WTC11 (cell line): ENCODE results near the gene PCDHA11. TPM values are rescaled to one million over a fixed set of nuclear protein-coding genes. Genes with fewer than 3 reads are reported as not detected.
A peak's percentile ranks its signal among the peaks of the same experiment; 100 is the strongest.
"Not testable (repeated sequence)": the region's sequence is repeated elsewhere in the genome, so short reads cannot be mapped to it uniquely, and the experiment has no call there.

Experiments
- ATAC-seq: fragments of 200-7000 bp; cut with Tn5 transposase; 2 replicates; pipeline ENCODE4 v1.10.0; 2021; ENCODE audit warnings: mild to moderate bottlenecking, moderate library complexity
- CTCF ChIA-PET: fragments of 300-600 bp; sonication (Branson Sonifier 250); formaldehyde crosslinking; loops from one replicate; lab custom pipeline; 2021; ENCODE audit warnings: antibody characterized with exemption; lab: Charles Lee
- POLR2A ChIA-PET: fragments of 350-600 bp; sonication (Branson Sonifier 250); formaldehyde crosslinking; loops from one replicate; lab custom pipeline; 2021; ENCODE audit warnings: antibody characterized with exemption; lab: Charles Lee
- DNase-seq: peaks from one replicate; pipeline ENCODE4 v3.0.0; 2021; ENCODE audit warnings: low spot score
- H3K27ac Mint-ChIP-seq: 2 replicates; pipeline ENCODE4 v1.8.0; 2021; ENCODE audit warnings: mixed read lengths
- H3K27me3 Mint-ChIP-seq: 2 replicates; pipeline ENCODE4 v1.8.0; 2021; ENCODE audit warnings: low read depth, mild to moderate bottlenecking, moderate library complexity, mixed read lengths
- H3K36me3 Mint-ChIP-seq: 2 replicates; pipeline ENCODE4 v1.8.0; 2021; ENCODE audit warnings: mixed read lengths
- H3K4me1 Mint-ChIP-seq: 2 replicates; pipeline ENCODE4 v1.8.0; 2022; ENCODE audit warnings: mixed read lengths
- H3K4me3 Mint-ChIP-seq: 2 replicates; pipeline ENCODE4 v1.8.0; 2021; ENCODE audit warnings: mild to moderate bottlenecking, moderate library complexity, mixed read lengths
- H3K9me3 Mint-ChIP-seq: 2 replicates; pipeline ENCODE4 v1.8.0; 2021; ENCODE audit warnings: mixed read lengths
- AFF4 ChIP-seq: sonication (generic); formaldehyde crosslinking; IDR thresholded peaks from 2 replicates; pipeline ENCODE4 v1.8.1; 2023; ENCODE audit warnings: mild to moderate bottlenecking, missing genetic modification reagents, borderline replicate concordance
- CBFB ChIP-seq: sonication (generic); formaldehyde crosslinking; IDR thresholded peaks from 2 replicates; pipeline ENCODE4 v1.8.1; 2022; ENCODE audit warnings: mild to moderate bottlenecking, low read depth, missing genetic modification reagents
- E2F5 ChIP-seq: sonication (generic); formaldehyde crosslinking; IDR thresholded peaks from 2 replicates; pipeline ENCODE4 v1.8.1; 2022; ENCODE audit warnings: mild to moderate bottlenecking, moderate library complexity, missing genetic modification reagents
- ETV6 ChIP-seq: sonication (generic); formaldehyde crosslinking; IDR thresholded peaks from 2 replicates; pipeline ENCODE4 v1.8.1; 2022; ENCODE audit warnings: mild to moderate bottlenecking, missing genetic modification reagents
- GRHL2 ChIP-seq: fragments of 250-450 bp; sonication (Bioruptor Pico); IDR thresholded peaks from 2 replicates; pipeline ENCODE4 v1.8.0; 2022; ENCODE audit warnings: mild to moderate bottlenecking, moderate library complexity; ENCODE audit not compliant: insufficient replicate concordance, severe bottlenecking
- MXD4 ChIP-seq: fragments of 250-450 bp; sonication (Bioruptor Pico); IDR thresholded peaks from 2 replicates; pipeline ENCODE4 v1.8.0; 2021; ENCODE audit warnings: mild to moderate bottlenecking, moderate library complexity, borderline replicate concordance
- PRDM15 ChIP-seq: sonication (generic); formaldehyde crosslinking; IDR thresholded peaks from 2 replicates; pipeline ENCODE4 v1.8.0; 2022; ENCODE audit warnings: missing genetic modification reagents
- SP1 ChIP-seq: sonication (generic); formaldehyde crosslinking; conservative IDR thresholded peaks from 2 replicates; pipeline ENCODE4 v1.8.1; 2022; ENCODE audit warnings: missing genetic modification reagents
- ZNF138 ChIP-seq: sonication (generic); formaldehyde crosslinking; conservative IDR thresholded peaks from 2 replicates; pipeline ENCODE4 v1.8.1; 2022; ENCODE audit warnings: mild to moderate bottlenecking, moderate library complexity, missing genetic modification reagents
- ZNF263 ChIP-seq: sonication (generic); formaldehyde crosslinking; IDR thresholded peaks from 2 replicates; pipeline ENCODE4 v1.8.1; 2022; ENCODE audit warnings: low read depth, mild to moderate bottlenecking, moderate library complexity, missing genetic modification reagents
- ZNF281 ChIP-seq: sonication (generic); formaldehyde crosslinking; IDR thresholded peaks from 2 replicates; pipeline ENCODE4 v1.8.0; 2023; ENCODE audit warnings: mild to moderate bottlenecking, missing genetic modification reagents
- ZNF512 ChIP-seq: sonication (generic); formaldehyde crosslinking; IDR thresholded peaks from 2 replicates; pipeline ENCODE4 v1.8.1; 2022; ENCODE audit warnings: missing genetic modification reagents, borderline replicate concordance
- total RNA-seq: library from RNA; stranded (reverse); gene quantifications from 3 replicates; pipeline ENCODE4 v1.2.3, GENCODE V29; 2021

The PCDHA11 gene
- total RNA-seq, 1 experiment from 2014 or later = 8.7 TPM

DNA sequence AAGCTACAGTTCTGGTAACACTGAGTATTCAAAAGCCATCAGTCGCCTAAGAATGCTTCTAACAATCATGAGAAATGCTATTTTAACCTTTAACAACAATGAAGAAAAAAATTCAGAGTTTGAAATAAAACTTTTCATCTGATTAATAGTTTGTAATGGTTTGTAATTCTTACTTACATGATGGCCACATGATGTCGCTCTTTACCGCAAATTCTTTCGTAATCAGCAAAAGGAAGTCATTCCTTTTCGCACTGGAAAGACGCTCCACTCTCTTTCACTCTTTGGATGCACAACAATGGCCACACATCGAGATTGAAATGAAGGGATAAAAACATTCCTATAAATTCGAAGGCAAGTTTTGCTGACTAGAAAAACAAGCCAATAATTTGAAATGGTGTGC lies 34.8 kb upstream of the PCDHA11 start, which contains the start of gene PCDHA7:
PCDHA7 (plus strand) TSS at position 277 of the 400 bp plus-strand sequence; CDS start at position 392, 115 bp downstream.
- Mint-ChIP-seq H3K27me3 (no peaks in the 10 kb centered on the region), H3K4me1 (no peaks in the 10 kb centered on the region), H3K27ac (peak within 1 kb of the TSS; percentile 93), H3K36me3 (peaks cover 27% of the 10 kb centered on the region), H3K9me3 (peaks cover 5% of the 10 kb centered on the region; the same call in 1 of the 2 replicates), H3K4me3 (peak within 1 kb of the TSS; percentile 87)
- ATAC-seq (no peak), DNase-seq (no peak)
- ChIA-PET POLR2A (no interaction called here), CTCF (interaction anchor here (0.7 to 2.0 kb wide), 6 partner anchors 11 to 48 kb away, joined by 3 to 7 read pairs (median 4); partner anchors contain the start of genes PCDHA1 and PCDHA10)
- TF ChIP-seq E2F5 = no peak
- no peak for TF ChIP-seq ZNF138 (CRISPR knock-in tag)
- TF ChIP-seq MXD4 (CRISPR knock-in tag) = no peak
- no peak for TF ChIP-seq CBFB (CRISPR knock-in tag)
- no peak for TF ChIP-seq ZNF512 (CRISPR knock-in tag)
- no peak for TF ChIP-seq ETV6 (CRISPR knock-in tag)
- TF ChIP-seq AFF4 (CRISPR knock-in tag) = no peak
- no peak for TF ChIP-seq ZNF263 (CRISPR knock-in tag)
- TF ChIP-seq ZNF281 (CRISPR knock-in tag) = no peak
- TF ChIP-seq GRHL2 (CRISPR knock-in tag) = no peak
- TF ChIP-seq SP1 (CRISPR knock-in tag) = no peak

DNA sequence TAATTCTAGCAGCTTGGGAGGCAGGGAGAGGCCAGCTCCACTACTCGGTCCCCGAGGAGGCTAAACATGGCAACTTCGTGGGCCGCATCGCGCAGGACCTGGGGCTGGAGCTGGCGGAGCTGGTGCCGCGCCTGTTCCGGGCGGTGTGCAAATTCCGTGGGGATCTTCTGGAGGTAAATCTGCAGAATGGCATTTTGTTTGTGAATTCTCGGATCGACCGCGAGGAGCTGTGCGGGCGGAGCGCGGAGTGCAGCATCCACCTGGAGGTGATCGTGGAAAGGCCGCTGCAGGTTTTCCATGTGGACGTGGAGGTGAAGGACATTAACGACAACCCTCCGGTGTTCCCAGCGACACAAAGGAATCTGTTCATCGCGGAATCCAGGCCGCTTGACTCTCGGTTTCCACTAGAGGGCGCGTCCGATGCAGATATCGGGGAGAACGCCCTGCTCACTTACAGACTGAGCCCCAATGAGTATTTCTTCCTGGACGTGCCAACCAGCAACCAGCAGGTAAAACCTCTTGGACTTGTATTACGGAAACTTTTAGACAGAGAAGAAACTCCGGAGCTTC lies 34.2 kb upstream of the PCDHA11 start:
- Mint-ChIP-seq H3K36me3 (peaks cover 23% of the 10 kb centered on the region), H3K27ac (peak overlapping the region; percentile 93), H3K4me3 (peak overlapping the region; percentile 87)
- TF ChIP-seq PRDM15 = peak; percentile 20; the same call in 1 of the 2 replicates
- ATAC-seq = peak; percentile 91
- DNase-seq, POLR2A ChIA-PET, H3K9me3 Mint-ChIP-seq, H3K27me3 Mint-ChIP-seq, H3K4me1 Mint-ChIP-seq: not testable (repeated sequence)
- CTCF ChIA-PET = interaction anchor here (0.7 to 2.0 kb wide), 6 partner anchors 11 to 49 kb away, joined by 3 to 7 read pairs (median 4); partner anchors contain the start of genes PCDHA1 and PCDHA10
